Esophagus mucosa (tissue), 1 donor: ENCODE results near the gene RNF220. TPM values are rescaled to one million over a fixed set of nuclear protein-coding genes. Genes with fewer than 3 reads are reported as not detected.
A peak's percentile ranks its signal among the peaks of the same experiment; 100 is the strongest.
"Not testable (repeated sequence)": the region's sequence is repeated elsewhere in the genome, so short reads cannot be mapped to it uniquely, and the experiment has no call there.

Experiments
- ATAC-seq: fragments of 200-7000 bp; cut with Tn5 transposase; one replicate; pipeline ENCODE4 v1.9.1; 2020
- total RNA-seq: library from RNA; stranded (reverse); gene quantifications from one replicate; pipeline ENCODE4 v1.2.4, GENCODE V29; 2023
- donor health status: DM: yes; HTN: yes; CAD: no.

RNF220 gene
- total RNA-seq, 1 donor from 2014 or later = 29.4 TPM

DNA sequence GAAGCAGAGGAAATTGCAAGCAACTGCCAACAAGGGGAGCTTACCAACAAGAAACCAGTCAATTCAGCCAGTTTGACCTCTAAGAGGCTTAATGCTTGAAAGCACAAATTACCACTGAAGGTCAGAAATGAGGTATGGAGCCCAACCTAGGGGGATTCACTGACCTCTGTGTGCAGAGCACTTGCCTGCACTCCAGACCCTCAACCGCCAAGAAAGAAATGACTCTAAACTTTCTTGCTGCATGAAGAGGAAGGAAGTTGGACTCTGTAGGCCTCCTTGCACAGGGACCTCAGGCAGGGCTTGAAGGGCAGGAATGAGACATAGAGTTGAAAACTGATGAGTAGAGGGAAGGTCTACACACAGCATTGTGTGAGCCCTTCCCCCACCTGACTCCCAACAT lies 279.5 kb downstream of the RNF220 start:
- no peak for ATAC-seq

DNA sequence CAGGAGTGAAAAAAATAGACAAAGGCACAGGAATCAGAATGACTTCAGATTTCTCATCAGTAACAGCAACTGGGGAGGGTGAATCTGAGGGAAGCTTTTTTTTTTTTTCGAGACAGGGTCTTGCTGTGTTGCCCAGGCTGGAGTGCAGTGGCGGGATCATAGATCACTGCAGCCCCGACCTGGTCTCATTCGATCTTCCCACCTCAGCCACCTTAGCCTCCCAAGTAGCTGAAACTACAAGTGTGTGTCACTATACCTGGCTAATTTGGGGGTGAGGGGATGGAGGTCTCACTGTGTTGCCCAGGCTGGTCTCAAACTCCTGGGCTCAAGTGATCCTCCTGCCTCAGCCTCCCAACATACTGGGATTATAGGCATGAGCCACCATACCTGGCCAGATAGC lies 280.2 kb downstream of the RNF220 start:
- no peak for ATAC-seq

DNA sequence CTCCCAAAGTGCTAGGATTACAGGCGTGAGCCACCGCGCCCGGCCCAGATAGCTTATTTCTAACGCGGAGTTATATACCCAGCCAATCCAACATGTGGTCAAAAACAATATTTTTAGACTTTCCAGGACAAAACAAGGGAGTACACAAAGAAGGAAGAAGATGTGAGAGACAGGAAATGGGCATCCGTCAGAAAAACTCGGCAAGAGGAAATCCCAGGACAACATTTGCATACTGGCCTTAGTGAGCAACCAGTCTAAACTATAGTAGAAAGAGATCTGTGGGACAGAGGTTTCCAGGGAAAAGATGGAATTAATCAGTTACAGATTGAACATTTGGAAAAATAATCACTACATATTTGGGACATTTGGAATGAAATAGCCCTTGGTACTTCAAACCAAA lies 280.8 kb downstream of the RNF220 start:
- ATAC-seq = no peak

DNA sequence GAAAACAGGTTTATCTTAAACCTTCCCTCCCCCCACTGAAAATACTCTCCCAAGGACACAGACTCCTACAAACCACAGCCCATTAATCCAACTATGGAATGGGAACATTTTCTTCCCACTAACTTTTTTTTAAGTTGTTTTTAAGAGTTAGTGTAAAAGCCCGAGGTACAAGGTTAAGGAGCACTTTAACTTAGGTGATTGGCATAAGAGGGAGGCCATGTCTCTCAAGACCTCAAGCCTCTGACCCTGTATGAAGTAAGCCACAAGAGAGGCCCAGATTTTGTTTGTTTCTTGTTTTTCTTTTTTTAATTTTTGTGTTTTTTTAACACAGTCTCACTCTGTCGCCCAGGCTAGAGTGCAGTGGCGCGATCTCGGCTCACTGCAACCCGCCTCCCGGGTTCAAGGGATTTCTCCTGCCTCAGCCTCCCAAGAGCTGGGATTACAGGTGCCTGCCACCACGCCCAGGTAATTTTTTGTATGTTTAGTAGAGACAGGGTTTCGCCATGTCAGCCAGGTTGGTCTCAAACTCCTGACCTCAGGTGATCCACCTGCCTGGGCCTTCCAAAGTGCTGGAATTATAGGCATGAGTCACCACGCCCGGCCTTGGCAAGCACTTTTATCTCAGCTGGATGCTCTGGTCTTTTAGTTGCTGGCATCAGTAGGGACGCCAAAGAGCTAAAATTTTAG lies 283.8 kb downstream of the RNF220 start:
- ATAC-seq = no peak

DNA sequence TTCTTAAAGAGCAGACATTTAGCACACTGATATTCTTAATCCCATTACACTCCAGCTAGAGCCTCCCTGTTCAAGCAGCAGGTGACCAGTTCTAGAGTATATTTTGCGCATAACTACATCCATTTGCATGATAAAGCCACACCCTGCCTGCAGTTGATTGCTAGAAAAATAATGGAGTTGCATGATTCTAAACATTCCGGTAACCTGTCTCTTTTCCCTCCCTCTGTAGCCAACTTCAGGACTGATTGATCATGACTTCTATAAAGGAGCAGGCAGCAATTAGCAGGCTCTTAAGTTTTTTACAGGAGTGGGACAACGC lies 284.4 kb downstream of the RNF220 start:
- ATAC-seq = no peak

DNA sequence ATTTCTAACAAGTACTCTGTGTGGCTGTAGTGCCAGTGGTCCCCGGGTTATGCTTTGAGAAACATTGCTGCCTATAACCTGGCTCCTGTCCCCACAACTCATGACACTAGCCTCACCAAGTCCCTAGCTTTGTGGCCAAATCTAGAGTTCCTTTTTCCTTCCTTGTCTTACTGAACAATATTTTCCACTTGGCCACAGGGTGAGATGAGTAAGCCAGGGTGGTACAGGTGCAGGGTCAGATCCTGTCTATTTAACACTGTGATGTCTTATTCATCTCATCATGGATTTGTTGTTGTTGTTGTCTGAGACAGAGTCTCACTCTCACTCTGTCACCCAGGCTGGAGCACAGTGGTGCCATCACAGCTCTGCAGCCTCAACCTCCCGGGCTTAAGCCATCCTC lies 288.1 kb downstream of the RNF220 start:
- ATAC-seq = peak; percentile 21

DNA sequence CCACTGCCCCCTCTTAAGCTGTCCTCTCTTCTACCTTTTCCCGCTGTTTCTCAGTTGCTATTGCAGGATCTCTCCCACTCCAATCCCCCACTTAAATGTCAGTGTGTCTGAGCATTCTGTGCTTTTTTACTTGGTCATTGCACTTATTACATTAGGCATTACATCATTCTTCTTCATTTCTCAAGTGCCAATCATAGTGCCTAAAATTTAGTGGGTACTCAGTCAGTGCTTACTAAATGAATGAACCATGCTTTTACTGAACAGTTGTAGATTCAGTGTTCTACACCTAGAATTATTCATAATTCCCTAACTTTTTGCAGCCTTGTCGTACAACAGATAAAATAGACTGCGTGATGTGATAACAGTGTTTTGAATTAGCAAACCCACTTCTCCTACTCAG lies 288.8 kb downstream of the RNF220 start:
- ATAC-seq = no peak

DNA sequence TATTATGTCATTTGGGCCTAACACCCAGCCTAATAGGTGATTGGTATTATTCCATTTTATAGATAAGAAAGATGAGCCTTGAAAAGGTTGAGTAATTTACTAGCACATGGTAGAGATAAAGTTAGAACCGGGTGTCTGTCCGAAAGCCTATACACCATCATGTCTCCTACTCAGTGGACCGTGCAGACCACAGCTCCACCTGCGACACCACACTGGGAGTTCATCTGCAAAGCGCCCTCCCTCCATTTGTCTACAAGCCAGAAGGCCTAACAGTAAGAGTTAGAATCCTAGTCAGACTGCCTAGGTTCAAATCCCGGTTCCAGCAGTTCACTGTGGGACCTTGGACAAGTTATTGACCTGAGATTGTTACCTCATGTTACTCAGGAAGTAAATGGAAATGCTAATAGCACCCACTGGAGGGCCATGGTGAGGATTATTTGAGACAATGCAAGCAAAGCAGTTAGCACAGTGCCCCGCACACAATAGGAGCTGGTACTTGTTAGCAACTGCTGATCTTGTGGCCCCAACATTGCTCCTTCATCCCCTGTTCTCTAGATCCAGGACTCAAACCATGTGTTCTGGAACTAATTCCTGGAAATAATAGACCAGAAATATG lies 289.9 kb downstream of the RNF220 start:
- ATAC-seq = peak; percentile 46

DNA sequence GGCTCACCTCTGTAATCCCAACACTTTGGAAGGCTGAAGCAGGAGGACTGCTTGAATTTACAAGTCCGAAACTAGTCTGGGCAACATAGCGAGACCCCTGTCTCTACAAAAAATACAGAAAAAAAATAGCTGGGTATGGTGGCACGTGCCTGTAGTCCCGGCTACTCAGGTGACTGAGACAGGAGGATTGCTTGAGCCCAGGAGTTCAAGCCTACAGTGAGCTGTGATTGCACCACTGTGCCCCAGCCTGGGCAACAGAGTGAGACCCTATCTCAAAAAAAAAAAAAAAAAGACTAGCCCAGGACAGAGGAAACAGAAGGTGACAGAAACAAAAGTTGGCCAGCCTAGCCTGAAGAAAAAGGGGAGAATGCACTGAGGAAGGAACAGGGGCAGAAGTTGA lies 290.6 kb downstream of the RNF220 start:
- ATAC-seq = no peak

DNA sequence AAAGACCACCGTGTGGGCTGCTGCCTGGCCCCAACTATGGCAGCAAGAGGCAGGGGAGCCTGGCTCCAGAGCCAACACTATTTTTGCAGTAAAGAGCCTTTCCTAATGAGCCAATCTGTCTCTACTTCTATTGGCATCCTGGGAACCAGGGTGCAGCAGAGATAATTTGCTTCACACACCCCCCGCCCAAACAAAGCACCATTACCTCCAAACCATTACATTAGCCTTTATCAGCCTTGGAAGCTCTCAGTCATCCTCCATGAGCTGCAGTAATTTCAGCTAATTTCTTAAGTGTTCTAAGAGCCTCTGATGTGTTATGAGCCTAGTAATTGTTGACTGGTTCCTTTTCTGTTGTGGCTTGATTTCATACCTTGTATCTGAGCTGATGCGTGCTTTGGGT lies 291.0 kb downstream of the RNF220 start:
- no peak for ATAC-seq

DNA sequence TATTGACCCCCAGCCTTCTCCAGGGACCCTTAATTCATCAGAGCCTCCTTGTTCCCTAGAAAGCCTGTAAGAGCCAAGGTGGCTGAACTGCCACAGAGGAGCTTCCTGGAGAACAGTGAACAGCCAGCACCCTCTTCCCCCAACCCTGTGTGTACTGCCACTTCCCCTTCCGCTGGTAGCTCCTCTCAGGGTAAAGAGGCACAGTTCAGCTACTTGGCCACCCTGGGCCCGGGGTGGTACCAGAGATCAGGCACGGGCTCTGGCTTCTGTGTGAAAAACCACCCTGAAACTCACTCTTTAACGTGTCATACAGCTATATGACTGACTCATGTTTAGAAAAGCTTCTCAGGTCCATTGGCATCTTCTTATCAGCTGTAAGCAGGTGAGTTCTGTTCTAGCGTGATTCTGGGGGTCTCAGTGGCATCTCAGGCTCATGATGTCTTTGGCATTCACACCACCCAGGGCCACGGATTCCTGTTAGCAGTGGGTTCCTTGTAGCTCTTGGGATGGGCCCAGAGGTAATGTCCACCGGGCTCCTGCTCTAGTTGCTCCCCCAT lies 291.8 kb downstream of the RNF220 start:
- ATAC-seq = peak; percentile 21

DNA sequence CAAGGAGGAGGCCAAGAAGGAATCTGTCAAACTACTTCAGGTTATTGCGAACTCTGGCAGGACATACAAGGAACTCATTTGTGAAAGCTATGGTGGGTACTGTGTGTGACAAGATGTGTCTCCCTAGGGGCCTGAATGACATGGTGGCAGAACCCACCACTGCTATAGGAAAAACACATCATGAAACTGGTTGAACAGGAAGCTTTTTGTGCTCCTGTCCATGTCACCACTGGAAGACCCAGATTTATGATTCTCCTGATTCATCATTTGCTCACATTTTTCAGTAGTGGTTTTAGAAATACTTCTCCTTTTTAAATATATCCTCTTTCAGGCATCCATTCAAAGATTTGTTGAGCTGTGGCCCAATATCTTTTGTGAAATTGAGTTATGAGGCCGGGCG lies 293.1 kb downstream of the RNF220 start:
- ATAC-seq = no peak

DNA sequence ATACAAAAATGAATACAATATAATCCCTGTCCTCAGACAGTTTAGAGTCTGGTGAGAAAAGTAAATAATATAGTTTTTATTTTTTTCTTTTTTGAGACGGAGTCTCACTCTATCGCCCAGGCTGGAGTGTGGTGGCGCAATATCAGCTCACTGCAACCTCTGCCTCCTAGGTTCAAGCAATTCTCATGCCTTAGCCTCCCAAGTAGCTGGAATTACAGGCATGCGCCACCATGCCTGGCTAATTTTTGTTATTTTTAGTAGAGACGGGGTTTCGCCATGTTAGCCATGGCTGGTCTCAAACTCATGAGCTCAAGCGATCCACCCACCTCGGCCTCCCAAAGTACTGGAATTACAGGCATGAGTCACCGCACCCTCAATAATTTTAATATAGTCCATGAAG lies 294.3 kb downstream of the RNF220 start:
- not testable (repeated sequence) for ATAC-seq

DNA sequence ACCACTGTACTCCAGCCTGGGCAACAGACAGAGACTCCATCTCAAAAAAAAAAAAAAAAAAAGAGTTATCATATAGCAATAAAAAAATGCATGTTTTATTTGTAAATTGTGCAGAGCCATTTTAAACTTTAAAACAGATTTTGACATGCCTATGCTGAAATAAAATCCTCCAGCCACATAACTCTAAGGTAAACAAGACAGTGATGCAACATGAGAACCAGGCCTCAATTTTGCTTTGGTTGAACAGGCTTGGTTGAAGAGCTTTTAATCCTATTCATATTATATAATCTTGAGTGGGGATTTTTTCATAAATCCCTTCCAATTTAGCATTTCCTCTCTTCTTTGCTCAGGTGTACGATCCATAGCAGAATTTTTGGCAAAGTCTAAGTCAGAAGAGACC lies 295.5 kb downstream of the RNF220 start:
- ATAC-seq = peak; percentile 47

DNA sequence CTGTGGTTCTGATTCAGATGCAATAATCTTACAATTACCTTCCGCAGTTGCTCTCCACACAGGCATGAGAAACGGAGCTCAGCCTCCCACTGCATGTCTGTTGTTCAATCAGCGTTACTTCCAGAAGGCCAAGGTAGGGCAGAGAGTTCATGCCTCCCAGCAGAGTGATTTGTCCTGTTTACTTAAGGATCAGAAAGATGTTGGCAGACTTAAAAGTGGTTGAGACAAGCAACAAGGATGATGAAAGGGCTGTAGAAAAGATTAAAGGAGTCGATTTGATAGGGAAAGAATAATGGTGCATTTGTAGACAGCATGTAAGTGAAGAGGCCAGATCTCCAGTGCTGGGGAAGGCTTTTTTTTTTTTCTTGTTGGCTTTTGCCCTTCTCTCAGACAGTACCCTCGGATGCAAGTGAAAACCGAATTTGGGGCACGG lies 296.1 kb downstream of the RNF220 start:
- ATAC-seq = peak; percentile 85

Other genes starting within 250 kb of the RNF220 start
- gene DMAP1, start 191.8 kb upstream of the RNF220 start, total RNA-seq = 16.2 TPM
- gene ERI3, start 50.0 kb upstream of the RNF220 start, total RNA-seq = 26.5 TPM